Measurements from ENCODE around the gene MACROD2. TPM values are rescaled to one million over a fixed set of nuclear protein-coding genes. Genes with fewer than 3 reads are reported as not detected.

MACROD2 gene
- total and polyA plus RNA-seq, 2 of the 4 experiments (the other 2 are of a cell fraction): not detected

DNA sequence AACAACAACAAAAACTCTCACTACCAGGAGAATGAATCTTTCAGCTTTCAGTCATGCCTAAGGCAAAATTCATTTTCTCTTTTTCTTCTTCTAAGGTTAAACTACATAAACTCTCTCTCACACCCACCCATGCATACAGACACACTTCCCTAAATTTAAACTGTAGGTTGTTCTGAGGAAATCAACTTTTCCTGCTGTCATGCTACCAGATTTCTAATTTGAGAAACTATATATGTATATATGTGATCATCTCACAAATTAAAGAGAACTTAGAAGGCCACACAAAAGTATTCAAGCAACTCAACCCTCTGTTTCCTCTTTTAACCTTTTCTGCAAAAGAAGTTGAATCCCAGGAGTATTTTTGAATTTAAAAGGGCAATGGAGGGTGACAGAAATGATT is 2045.4 kb downstream of the MACROD2 start:
- intact Hi-C loops (cut with micrococcal nuclease) (no loop called here), dilution Hi-C loops (cut with HindIII; ENCODE audit: low sequenced_read_pairs, unreplicated experiment) (no loop called here), in situ Hi-C loops (cut with MboI; ENCODE audit: low sequenced_read_pairs) (no loop called here)
- H2AK5ac ChIP-seq (ENCODE audit: low read depth, low read length): no peak overlapping the region
- no peaks in the 10 kb centered on the region for H3K27me3 ChIP-seq (ENCODE audit: control insufficient read depth, insufficient read depth, low read length)
- no peak overlapping the region for H2BK15ac ChIP-seq (ENCODE audit: low read depth, low read length)
- CTCF ChIA-PET: no interaction called here
- no peak overlapping the region for H3K18ac ChIP-seq (ENCODE audit: low read depth, low read length)
- no peak overlapping the region for H3K56ac ChIP-seq (ENCODE audit: extremely low read depth, insufficient read depth, low read length)
- no peak overlapping the region for H4K5ac ChIP-seq (ENCODE audit: low read depth, low read length)
- DNase-seq (no peak), ATAC-seq (ENCODE audit: low read depth) (no peak)
- no peak overlapping the region for H2BK20ac ChIP-seq (ENCODE audit: low read depth, low read length)
- no peaks in the 10 kb centered on the region for H3K79me1 ChIP-seq (ENCODE audit: low read depth in 1 of 2, low read length in 2 of 2)
- H3K4ac ChIP-seq (ENCODE audit: low read depth, low read length): no peak overlapping the region
- no peak overlapping the region for H2AFZ ChIP-seq (replicated peaks; ENCODE audit: low read length, poor library complexity)
- TF ChIP-seq, protein P1, sequence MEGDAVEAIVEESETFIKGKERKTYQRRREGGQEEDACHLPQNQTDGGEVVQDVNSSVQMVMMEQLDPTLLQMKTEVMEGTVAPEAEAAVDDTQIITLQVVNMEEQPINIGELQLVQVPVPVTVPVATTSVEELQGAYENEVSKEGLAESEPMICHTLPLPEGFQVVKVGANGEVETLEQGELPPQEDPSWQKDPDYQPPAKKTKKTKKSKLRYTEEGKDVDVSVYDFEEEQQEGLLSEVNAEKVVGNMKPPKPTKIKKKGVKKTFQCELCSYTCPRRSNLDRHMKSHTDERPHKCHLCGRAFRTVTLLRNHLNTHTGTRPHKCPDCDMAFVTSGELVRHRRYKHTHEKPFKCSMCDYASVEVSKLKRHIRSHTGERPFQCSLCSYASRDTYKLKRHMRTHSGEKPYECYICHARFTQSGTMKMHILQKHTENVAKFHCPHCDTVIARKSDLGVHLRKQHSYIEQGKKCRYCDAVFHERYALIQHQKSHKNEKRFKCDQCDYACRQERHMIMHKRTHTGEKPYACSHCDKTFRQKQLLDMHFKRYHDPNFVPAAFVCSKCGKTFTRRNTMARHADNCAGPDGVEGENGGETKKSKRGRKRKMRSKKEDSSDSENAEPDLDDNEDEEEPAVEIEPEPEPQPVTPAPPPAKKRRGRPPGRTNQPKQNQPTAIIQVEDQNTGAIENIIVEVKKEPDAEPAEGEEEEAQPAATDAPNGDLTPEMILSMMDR (conservative IDR thresholded peaks at IDR 0.05; ENCODE audit: low read depth, low read length): no peak
- TF ChIP-seq RCOR1 (IDR thresholded peaks at IDR 0.05; ENCODE audit: insufficient replicate concordance, low read length): no peak
- TF ChIP-seq SMC3 (IDR thresholded peaks at IDR 0.05; ENCODE audit: low read depth, low read length): no peak
- TF ChIP-seq MAFK (IDR thresholded peaks at IDR 0.05; ENCODE audit: low read depth, low read length): no peak
- no peak for TF ChIP-seq CHD1 (IDR thresholded peaks at IDR 0.05; ENCODE audit: low read depth, low read length)
- TF ChIP-seq, protein P2, sequence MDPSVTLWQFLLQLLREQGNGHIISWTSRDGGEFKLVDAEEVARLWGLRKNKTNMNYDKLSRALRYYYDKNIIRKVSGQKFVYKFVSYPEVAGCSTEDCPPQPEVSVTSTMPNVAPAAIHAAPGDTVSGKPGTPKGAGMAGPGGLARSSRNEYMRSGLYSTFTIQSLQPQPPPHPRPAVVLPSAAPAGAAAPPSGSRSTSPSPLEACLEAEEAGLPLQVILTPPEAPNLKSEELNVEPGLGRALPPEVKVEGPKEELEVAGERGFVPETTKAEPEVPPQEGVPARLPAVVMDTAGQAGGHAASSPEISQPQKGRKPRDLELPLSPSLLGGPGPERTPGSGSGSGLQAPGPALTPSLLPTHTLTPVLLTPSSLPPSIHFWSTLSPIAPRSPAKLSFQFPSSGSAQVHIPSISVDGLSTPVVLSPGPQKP (IDR thresholded peaks at IDR 0.05; ENCODE audit: borderline replicate concordance, low read depth, low read length): no peak
- TF ChIP-seq RAD21 (IDR thresholded peaks at IDR 0.05; ENCODE audit: low read length): no peak
- TF ChIP-seq RFX5 (IDR thresholded peaks at IDR 0.05; ENCODE audit: low read depth, low read length): no peak
- no peak for TF ChIP-seq FOS (IDR thresholded peaks at IDR 0.05; ENCODE audit: low read depth, low read length)
- TF ChIP-seq POLR2A (IDR thresholded peaks at IDR 0.05; ENCODE audit: low read depth, low read length): no peak
- no peak for TF ChIP-seq BHLHE40 (IDR thresholded peaks at IDR 0.05; ENCODE audit: low read depth, low read length)
- no peak for TF ChIP-seq CEBPB (IDR thresholded peaks at IDR 0.05; ENCODE audit: low read depth, low read length)
- no peak for TF ChIP-seq NFE2L2 (IDR thresholded peaks at IDR 0.05; ENCODE audit: low read depth, low read length)
- no peak for TF ChIP-seq MAZ (IDR thresholded peaks at IDR 0.05; ENCODE audit: borderline replicate concordance, low read depth, low read length)
- TF ChIP-seq MXI1 (IDR thresholded peaks at IDR 0.05; ENCODE audit: borderline replicate concordance, low read depth, low read length): no peak
- TF ChIP-seq, protein P3, sequence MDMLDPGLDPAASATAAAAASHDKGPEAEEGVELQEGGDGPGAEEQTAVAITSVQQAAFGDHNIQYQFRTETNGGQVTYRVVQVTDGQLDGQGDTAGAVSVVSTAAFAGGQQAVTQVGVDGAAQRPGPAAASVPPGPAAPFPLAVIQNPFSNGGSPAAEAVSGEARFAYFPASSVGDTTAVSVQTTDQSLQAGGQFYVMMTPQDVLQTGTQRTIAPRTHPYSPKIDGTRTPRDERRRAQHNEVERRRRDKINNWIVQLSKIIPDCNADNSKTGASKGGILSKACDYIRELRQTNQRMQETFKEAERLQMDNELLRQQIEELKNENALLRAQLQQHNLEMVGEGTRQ (IDR thresholded peaks at IDR 0.05; ENCODE audit: low read depth, low read length): no peak
- H3K23ac ChIP-seq (ENCODE audit: low read depth, low read length): no peak overlapping the region
- H3K4me3 ChIP-seq (ENCODE audit: insufficient read depth, low read depth, low read length): no peak overlapping the region
- H3K4me1 ChIP-seq (ENCODE audit: control insufficient read depth, insufficient read depth, low read length): no peaks in the 10 kb centered on the region
- no peaks in the 10 kb centered on the region; the same call in 1 of the 2 replicates for H3K9me3 ChIP-seq (ENCODE audit: control insufficient read depth, insufficient read depth, low read length)
- H2AK9ac ChIP-seq (replicated peaks; ENCODE audit: low read depth, low read length, poor library complexity): no peak overlapping the region
- H3K27ac ChIP-seq (ENCODE audit: insufficient read depth, low read length): no peak overlapping the region
- POLR2A ChIA-PET (ENCODE audit: unreplicated experiment): no interaction called here
- no peak overlapping the region for H2BK120ac ChIP-seq (ENCODE audit: low read depth, low read length)
- no peak overlapping the region for H3K4me2 ChIP-seq (ENCODE audit: low read depth, low read length)
- no TSS peak for BruUV-seq (replicated peaks)
- no peak overlapping the region for H4K8ac ChIP-seq (ENCODE audit: low read depth in 2 of 2, low read length in 2 of 2)
- H3K9ac ChIP-seq (ENCODE audit: low read depth, low read length): no peak overlapping the region
- no peak overlapping the region for H2BK5ac ChIP-seq (ENCODE audit: low read depth, low read length, poor library complexity, severe bottlenecking)
- no peaks in the 10 kb centered on the region for H4K20me1 ChIP-seq (ENCODE audit: insufficient read depth, low read length)
- no peak overlapping the region for H4K91ac ChIP-seq (ENCODE audit: insufficient read depth, low read depth, low read length)
- no peaks in the 10 kb centered on the region for H3K36me3 ChIP-seq (ENCODE audit: control insufficient read depth, insufficient read depth, low read length)
- H3K14ac ChIP-seq (replicated peaks; ENCODE audit: low read depth, low read length): no peak overlapping the region
- H3K9me1 ChIP-seq (ENCODE audit: insufficient read depth, low read length): no peaks in the 10 kb centered on the region

Data from IMR-90 (cell line).